RWPE1 (cell line): ENCODE results near the gene CCR6.

Experiments used
- CTCF ChIA-PET: fragments of 350-600 bp; sonication (Branson Sonifier 250); formaldehyde crosslinking; extraction: SDS; loops from one replicate; lab custom pipeline; 2021; lab: Yijun Ruan, JAX
- POLR2A ChIA-PET: fragments of 400-600 bp; formaldehyde crosslinking; extraction: SDS; loops from one replicate; lab custom pipeline; 2020; ENCODE audit warnings: antibody characterized with exemption; ENCODE audit not compliant: low non-redundant PET; lab: Yijun Ruan, JAX
- DNase-seq: peaks from one replicate; pipeline ENCODE4 v3.0.0; 2012; ENCODE audit warnings: low spot score
- H3K27ac ChIP-seq: fragments of 450-650 bp; 2 replicates; pipeline ENCODE4 v1.5.1; 2017
- TF ChIP-seq, protein P1 (sequence below): fragments of 450-650 bp; conservative IDR thresholded peaks from 2 replicates; pipeline ENCODE4 v1.5.1; 2017; ENCODE audit warnings: low read depth, mild to moderate bottlenecking

Gene CCR6

GRCh38 chr6:167137881-167138280 lies 15.0 kb downstream of the CCR6 start:
- H3K27ac ChIP-seq, result no peak overlapping the region
- DNase-seq, result no peak
- ChIA-PET CTCF (interaction anchor here (0.6 to 2.0 kb wide), 4 partner anchors 108 to 363 kb away, joined by 3 to 13 read pairs (median 4); no protein-coding TSS in a partner anchor), POLR2A (no interaction called here)
- TF ChIP-seq, protein P1, sequence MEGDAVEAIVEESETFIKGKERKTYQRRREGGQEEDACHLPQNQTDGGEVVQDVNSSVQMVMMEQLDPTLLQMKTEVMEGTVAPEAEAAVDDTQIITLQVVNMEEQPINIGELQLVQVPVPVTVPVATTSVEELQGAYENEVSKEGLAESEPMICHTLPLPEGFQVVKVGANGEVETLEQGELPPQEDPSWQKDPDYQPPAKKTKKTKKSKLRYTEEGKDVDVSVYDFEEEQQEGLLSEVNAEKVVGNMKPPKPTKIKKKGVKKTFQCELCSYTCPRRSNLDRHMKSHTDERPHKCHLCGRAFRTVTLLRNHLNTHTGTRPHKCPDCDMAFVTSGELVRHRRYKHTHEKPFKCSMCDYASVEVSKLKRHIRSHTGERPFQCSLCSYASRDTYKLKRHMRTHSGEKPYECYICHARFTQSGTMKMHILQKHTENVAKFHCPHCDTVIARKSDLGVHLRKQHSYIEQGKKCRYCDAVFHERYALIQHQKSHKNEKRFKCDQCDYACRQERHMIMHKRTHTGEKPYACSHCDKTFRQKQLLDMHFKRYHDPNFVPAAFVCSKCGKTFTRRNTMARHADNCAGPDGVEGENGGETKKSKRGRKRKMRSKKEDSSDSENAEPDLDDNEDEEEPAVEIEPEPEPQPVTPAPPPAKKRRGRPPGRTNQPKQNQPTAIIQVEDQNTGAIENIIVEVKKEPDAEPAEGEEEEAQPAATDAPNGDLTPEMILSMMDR, result no peak

DNA sequence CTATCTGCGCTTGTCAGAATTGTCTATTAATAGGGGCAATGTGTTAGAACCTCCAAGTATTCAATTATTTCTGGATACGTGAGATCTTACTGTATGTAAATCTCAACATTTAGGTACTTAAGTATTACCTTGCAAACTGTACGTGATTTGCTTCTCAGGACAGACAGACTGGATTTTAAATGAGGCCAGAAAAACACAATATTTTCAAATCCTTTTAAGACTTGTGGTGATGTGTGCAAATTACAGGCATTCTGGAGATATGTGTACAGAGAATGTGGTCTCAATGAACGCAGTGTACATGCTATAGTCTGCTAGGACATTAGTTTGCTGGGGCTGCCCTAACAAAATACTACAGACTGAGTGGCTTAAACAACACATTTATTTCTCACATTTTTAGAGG lies 16.9 kb downstream of the CCR6 start:
- TF ChIP-seq, protein P1, result no peak
- ChIA-PET POLR2A (no interaction called here), CTCF (interaction anchor here (1.1 kb wide), 1 partner anchor 366 kb away, joined by 3 read pairs; no protein-coding TSS in a partner anchor)
- DNase-seq, result no peak
- H3K27ac ChIP-seq, result no peak overlapping the region

- ChIA-PET CTCF (interaction anchor here (0.5 to 1.4 kb wide), 3 partner anchors 35 to 151 kb away, joined by 3 to 6 read pairs (median 5); no protein-coding TSS in a partner anchor), POLR2A (no interaction called here)
- H3K27ac ChIP-seq, result no peak overlapping the region
- no peak for DNase-seq
- TF ChIP-seq, protein P1, result no peak
Observed at GRCh38 chr6:167140589-167141474, 17.9 kb downstream of the CCR6 start.

DNA sequence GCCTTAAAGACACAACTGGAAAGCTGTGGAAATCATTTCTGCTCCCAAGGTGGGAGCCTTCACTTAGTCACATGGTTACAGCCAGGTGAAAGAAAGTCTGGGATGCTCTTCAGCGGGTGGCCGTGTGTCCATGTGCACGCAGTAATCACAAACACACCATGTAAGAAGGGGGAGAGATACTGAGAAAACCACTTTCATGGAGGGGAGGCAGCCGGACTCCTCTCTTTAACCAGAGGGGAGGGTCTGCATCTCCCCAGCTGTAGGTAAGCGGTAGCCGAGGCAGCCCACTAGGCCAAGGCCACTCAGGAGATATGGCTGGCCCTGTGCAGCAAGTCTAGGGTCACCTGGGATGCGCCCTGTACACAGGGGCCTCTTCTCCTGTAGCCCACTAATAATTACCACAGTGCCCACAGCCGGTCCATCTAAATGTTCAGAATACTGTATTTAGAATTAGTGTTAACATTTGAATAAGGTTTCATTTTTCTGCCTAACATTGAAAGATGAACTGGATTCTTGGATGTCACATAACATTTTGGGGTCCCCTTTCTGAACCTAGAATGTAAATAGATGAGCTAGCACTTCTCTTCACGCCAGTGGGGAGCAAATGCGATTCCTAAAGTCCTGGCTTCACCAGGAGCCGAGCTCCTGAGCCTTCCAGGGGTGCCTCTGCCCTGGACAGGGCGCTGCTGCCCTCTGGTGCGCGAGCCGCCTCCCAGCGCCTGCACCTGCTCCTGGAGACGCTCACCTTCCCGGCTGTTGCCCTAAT lies 19.0 kb downstream of the CCR6 start:
- H3K27ac ChIP-seq, result no peak overlapping the region
- CTCF ChIA-PET, result interaction anchor here (0.5 to 1.4 kb wide), 12 partner anchors 14 to 1061 kb away, joined by 3 to 10 read pairs (median 3); partner anchors contain the start of gene CEP43
- DNase-seq, result peak; percentile 52
- TF ChIP-seq, protein P1, result peak; percentile 64
- POLR2A ChIA-PET, result no interaction called here

DNA sequence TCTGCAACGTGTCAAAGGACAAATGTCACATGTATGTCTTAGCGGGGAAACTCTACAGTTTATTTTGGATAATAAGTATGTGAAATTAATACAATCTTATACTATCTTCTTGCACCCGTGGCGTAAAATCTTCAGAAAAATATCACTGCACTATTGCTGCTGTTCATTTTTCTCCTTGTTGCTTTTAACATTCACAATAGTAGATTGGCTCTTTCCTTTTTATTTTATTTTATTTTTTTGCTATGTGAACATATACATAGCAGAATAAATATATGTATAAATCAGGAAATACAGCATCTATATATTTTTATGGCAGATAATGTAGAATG lies 19.5 kb downstream of the CCR6 start:
- DNase-seq, result no peak
- TF ChIP-seq, protein P1, result no peak
- CTCF ChIA-PET, result interaction anchor here (0.7 to 1.6 kb wide), 8 partner anchors 16 to 1060 kb away, joined by 3 to 10 read pairs (median 4); partner anchors contain the start of gene CEP43
- POLR2A ChIA-PET, result no interaction called here
- H3K27ac ChIP-seq, result no peak overlapping the region

GRCh38 chr6:167143041-167143440 lies 20.1 kb downstream of the CCR6 start:
- CTCF ChIA-PET, result interaction anchor here (1.2 to 1.6 kb wide), 2 partner anchors 144 to 368 kb away, joined by 5 read pairs; partner anchors contain the start of gene CEP43
- TF ChIP-seq, protein P1, result no peak
- DNase-seq, result no peak
- no peak overlapping the region for H3K27ac ChIP-seq
- POLR2A ChIA-PET, result no interaction called here
